ENCODE results near the gene TLL1.

The TLL1 gene

DNA sequence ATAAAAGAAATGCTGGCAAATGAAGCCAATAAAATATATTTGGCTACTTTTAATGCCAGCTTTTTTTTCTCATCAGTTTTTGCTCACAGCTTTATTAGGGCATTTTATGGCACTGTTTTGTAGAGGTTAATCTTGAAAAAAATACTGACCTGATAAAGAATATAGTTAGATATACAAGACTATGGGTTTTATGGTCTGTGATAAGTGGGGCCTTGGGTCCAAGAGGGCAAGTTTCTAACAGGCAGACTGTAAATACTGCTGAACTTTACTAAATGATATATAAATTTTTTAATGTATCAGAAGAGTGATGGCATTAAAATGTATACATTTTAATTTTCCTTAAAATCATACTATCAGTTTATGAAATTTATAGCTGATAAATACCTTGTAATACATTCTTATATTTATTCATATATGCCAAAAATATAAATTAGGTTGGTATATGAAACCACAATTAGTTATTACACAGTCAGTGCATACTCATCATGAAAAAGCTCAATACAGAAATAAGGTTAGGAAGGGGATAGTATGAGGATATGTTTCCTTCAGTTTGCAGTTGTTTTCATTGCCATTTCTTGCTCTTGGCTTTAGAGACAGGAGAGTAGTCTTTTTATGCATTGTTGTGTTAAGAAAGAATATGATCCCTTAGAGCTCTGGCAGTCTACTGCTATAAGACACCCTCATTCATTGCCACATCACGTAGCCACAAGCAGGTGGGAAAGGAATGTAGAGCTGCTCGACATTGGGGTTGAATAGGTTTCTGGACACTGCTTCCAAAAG is 146.6 kb downstream of the TLL1 start:
- ATAC-seq (replicated peaks) (no peak), DNase-seq (no peak)
- Mint-ChIP-seq H3K9me3 (no peaks in the 10 kb centered on the region), H3K27ac (no peak overlapping the region), H3K4me3 (no peak overlapping the region), H3K36me3 (no peaks in the 10 kb centered on the region), H3K4me1 (no peaks in the 10 kb centered on the region), H3K27me3 (no peaks in the 10 kb centered on the region)

DNA sequence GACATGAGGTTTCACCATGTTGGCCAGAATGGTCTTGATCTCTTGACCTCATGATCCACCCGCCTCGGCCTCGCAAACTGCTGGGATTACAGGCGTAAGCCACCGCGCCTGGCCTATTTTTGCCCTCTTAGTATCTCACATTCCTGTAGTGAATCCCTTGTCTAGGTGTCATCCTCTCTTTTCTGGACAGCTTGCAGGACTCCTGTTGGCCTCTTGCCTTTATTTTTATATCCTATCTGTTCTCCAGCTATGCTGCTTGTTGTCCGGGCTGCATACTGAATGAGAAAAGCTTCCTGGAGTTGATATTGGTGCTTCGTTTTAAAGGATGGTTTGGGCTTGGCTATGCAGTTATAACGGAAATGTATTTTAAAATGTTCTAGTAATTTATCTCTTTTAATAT is 148.6 kb downstream of the TLL1 start:
- H3K9me3 Mint-ChIP-seq, result peaks cover 0 to 1% of the 10 kb centered on the region in 2 donors
- H3K36me3 Mint-ChIP-seq, result no peaks in the 10 kb centered on the region
- no peak for DNase-seq
- H3K4me1 Mint-ChIP-seq, result no peaks in the 10 kb centered on the region
- no peaks in the 10 kb centered on the region for H3K27me3 Mint-ChIP-seq
- ATAC-seq (replicated peaks), result no peak
- H3K27ac Mint-ChIP-seq, result no peak overlapping the region
- no peak overlapping the region for H3K4me3 Mint-ChIP-seq

DNA sequence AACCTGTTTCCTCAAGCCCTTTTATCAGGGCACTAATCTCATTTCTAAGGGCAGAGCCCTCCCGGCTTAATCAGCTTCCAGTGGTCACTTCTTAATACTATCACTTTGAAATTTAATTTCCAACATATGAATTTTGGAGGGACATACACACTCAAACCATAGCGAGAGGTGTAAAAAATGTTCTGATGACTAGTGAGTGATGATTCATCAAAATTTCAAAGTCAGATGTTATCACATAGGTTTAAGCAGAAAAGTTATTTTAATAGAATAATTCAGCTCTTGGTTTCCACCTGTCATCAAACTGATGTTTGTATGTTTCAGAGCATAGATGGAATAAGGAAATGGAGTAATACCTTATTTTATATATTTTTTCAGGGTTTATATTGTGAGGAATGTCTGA is 161.9 kb downstream of the TLL1 start:
- no peak overlapping the region for H3K4me3 Mint-ChIP-seq
- H3K27ac Mint-ChIP-seq, result no peak overlapping the region
- H3K9me3 Mint-ChIP-seq, result no peaks in the 10 kb centered on the region
- H3K36me3 Mint-ChIP-seq, result no peaks in the 10 kb centered on the region
- H3K27me3 Mint-ChIP-seq, result no peaks in the 10 kb centered on the region
- ATAC-seq (replicated peaks), result no peak
- DNase-seq, result no peak
- no peaks in the 10 kb centered on the region for H3K4me1 Mint-ChIP-seq

DNA sequence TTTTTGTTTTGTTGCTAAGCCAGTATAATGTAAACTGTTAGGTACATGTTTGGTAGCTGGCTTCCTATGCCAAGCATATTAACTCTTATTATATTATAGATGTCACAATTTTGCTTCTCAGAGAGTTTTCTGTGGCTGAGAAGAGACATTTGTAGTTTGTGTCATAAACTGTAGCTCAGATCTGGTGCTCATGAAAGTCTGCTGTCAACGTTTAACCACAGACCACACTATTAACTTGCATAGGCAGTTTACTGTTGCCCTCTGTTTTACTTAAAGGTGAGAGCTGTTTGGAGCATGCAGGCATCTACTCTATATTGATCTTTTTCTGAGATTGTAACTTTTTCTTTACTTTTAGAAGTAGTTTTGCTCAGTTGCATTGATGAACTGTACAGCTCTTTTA is 166.8 kb downstream of the TLL1 start:
- no peaks in the 10 kb centered on the region for H3K4me1 Mint-ChIP-seq
- no peak overlapping the region for H3K4me3 Mint-ChIP-seq
- no peaks in the 10 kb centered on the region for H3K9me3 Mint-ChIP-seq
- no peak overlapping the region for H3K27ac Mint-ChIP-seq
- H3K27me3 Mint-ChIP-seq, result no peaks in the 10 kb centered on the region
- ATAC-seq (replicated peaks) (no peak), DNase-seq (no peak)
- no peaks in the 10 kb centered on the region for H3K36me3 Mint-ChIP-seq

DNA sequence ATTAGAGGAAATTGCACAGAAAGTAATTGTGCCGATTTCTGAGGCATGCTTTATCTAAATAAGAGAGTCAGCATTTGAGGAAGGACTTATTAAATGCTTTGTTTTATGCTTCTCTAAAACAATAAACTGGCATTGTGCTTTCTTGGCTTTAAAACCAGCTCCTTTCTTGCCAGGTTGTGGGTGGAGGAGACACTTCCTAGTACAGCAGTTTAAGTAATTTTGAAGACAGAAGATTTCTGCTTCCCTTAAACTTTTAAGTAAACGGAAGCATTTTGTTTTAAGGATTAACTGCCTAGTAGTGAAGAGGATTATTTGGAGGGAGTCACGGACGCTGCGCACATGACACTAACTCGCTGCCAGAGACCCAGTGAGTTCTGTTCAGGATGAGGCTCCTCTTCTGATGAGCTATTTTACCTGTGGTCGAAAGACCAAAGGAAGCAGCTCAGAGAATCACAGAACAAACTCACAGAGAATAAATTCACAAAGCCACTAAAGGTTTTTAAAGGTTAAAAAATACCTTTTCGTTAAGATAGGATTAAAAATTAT is 169.5 kb downstream of the TLL1 start:
- no peak overlapping the region for H3K27ac Mint-ChIP-seq
- H3K4me1 Mint-ChIP-seq, result no peaks in the 10 kb centered on the region
- DNase-seq (no peak), ATAC-seq (replicated peaks) (no peak)
- no peak overlapping the region for H3K4me3 Mint-ChIP-seq
- H3K27me3 Mint-ChIP-seq, result no peaks in the 10 kb centered on the region
- no peaks in the 10 kb centered on the region for H3K36me3 Mint-ChIP-seq
- H3K9me3 Mint-ChIP-seq, result no peaks in the 10 kb centered on the region

DNA sequence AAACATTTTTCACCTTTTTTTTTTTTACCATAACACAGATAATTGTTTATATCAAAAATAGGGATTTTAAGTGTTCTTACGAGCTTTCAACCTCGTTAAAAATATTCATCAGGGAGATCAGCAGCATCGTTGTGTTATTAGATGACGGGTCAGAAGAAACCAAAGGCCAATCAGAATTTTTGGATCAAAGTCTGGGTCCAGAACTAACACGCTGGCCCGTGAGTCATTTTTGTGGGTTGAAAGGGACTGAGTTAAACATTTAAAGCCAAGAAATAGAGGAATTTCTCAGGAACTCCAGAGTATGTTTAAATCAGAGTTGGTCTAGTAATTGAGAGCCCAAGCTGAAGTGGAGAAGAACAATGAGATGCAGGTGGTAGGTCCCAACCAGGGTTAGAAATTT is 170.8 kb downstream of the TLL1 start:
- H3K9me3 Mint-ChIP-seq, result no peaks in the 10 kb centered on the region
- no peak overlapping the region for H3K27ac Mint-ChIP-seq
- H3K27me3 Mint-ChIP-seq, result no peaks in the 10 kb centered on the region
- DNase-seq, result no peak
- no peaks in the 10 kb centered on the region for H3K4me1 Mint-ChIP-seq
- no peak overlapping the region for H3K4me3 Mint-ChIP-seq
- ATAC-seq (replicated peaks), result no peak
- H3K36me3 Mint-ChIP-seq, result no peaks in the 10 kb centered on the region

DNA sequence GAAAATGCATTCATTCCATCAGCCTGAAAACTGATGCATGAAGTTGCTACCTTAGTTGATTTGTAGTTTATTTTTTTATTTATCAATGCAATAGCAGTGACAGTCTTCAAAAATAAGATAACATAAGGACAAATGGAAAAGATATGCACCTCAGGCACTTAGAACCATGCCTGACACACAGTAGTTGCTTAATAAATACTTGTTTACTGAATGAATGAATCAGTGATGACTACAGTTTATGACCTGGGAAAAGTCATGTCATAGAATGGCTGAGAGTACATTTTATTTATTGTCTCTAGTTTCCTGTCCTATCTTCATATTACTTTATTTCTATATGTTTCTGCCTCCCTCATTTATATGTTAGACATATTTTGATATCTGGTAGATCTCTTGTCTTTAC is 171.8 kb downstream of the TLL1 start:
- H3K27me3 Mint-ChIP-seq, result no peaks in the 10 kb centered on the region
- DNase-seq (no peak), ATAC-seq (replicated peaks) (no peak)
- no peaks in the 10 kb centered on the region for H3K9me3 Mint-ChIP-seq
- no peak overlapping the region for H3K4me3 Mint-ChIP-seq
- H3K4me1 Mint-ChIP-seq, result no peaks in the 10 kb centered on the region
- H3K36me3 Mint-ChIP-seq, result no peaks in the 10 kb centered on the region
- H3K27ac Mint-ChIP-seq, result no peak overlapping the region

DNA sequence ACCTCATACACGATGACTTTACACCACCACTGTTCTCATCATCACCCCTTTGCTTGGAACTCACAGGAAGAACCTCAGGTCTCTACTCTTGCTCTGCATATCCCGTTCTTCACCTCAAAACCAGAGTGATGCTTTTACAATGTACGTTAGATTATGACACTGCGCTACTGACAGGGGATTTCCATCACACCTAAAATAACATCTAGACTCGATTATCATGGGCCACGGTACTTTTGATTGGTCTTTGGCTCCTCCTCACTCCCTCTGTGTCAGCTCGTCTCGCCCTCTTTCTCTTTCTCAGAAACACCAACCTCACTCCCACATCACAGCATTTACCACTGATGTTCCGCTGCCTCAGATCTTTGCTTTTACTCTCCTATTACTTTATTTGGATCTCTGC is 172.4 kb downstream of the TLL1 start:
- Mint-ChIP-seq H3K36me3 (no peaks in the 10 kb centered on the region), H3K27ac (no peak overlapping the region), H3K27me3 (no peaks in the 10 kb centered on the region), H3K4me1 (no peaks in the 10 kb centered on the region), H3K4me3 (no peak overlapping the region), H3K9me3 (no peaks in the 10 kb centered on the region)
- ATAC-seq (replicated peaks) (no peak), DNase-seq (no peak)

DNA sequence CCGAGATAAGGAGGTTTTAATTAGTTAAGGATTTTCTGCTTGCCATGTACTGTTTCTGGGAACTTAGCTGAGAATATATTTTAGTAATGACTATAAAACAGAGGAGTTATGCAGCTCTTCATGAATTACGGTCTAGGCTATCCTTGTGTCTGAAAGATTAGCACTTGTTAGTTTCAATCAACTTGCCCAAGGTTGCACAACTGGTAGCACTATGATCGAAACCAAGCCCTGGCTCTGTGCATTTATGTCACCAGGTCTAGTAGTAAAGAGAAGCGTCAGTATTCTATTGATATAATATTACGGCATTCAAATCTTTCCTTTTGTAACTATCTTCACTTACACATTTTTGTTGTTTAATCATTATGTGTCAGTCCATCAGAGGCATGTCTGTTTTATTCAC is 176.0 kb downstream of the TLL1 start:
- no peaks in the 10 kb centered on the region for H3K4me1 Mint-ChIP-seq
- no peaks in the 10 kb centered on the region for H3K9me3 Mint-ChIP-seq
- H3K4me3 Mint-ChIP-seq, result no peak overlapping the region
- H3K27me3 Mint-ChIP-seq, result no peaks in the 10 kb centered on the region
- DNase-seq (no peak), ATAC-seq (replicated peaks) (no peak)
- H3K27ac Mint-ChIP-seq, result no peak overlapping the region
- no peaks in the 10 kb centered on the region for H3K36me3 Mint-ChIP-seq

DNA sequence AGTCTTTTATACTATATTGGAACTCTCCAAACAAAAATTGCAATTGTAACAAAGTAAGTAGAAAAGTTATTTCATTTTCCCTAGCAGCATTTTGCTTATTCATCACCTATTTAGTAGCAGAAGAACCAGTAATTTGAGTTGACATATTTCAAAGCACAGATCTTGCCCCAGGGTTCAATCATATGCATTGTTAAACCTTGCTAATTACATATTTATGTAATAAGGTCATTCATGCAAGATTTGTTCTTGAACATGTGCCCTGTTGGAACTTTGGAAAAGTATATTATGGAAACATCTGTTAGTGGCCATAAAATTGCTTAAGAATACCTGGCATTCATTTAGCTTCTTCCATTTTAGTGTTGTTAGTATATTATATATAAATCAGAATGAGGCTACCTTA is 191.7 kb downstream of the TLL1 start:
- DNase-seq, result no peak
- ATAC-seq (replicated peaks), result no peak
- no peaks in the 10 kb centered on the region for H3K27me3 Mint-ChIP-seq
- H3K4me1 Mint-ChIP-seq, result no peaks in the 10 kb centered on the region
- H3K9me3 Mint-ChIP-seq, result peaks cover 3% of the 10 kb centered on the region in 2 donors
- H3K27ac Mint-ChIP-seq, result no peak overlapping the region
- no peak overlapping the region for H3K4me3 Mint-ChIP-seq
- no peaks in the 10 kb centered on the region for H3K36me3 Mint-ChIP-seq

DNA sequence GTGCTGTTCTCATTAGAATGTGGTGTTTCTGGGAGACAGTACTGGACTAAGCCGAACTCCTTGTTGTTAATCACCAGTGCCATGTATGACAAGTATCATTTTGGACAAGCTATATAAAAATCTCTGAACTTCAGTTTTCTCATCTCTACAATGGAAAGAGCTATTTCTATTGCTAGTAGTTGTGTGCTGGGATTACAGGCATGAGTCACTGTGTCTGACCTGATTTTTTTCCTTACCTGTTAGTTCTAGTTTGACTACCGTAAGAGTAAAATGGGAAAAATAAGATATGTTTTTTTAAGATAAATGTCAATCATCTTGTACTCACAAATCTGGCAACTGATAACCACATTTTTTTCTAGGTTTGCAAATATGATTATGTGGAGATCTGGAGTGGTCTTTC is 192.3 kb downstream of the TLL1 start:
- Mint-ChIP-seq H3K4me3 (no peak overlapping the region), H3K36me3 (no peaks in the 10 kb centered on the region), H3K27me3 (no peaks in the 10 kb centered on the region), H3K4me1 (no peaks in the 10 kb centered on the region), H3K27ac (no peak overlapping the region), H3K9me3 (peaks cover 3% of the 10 kb centered on the region in 2 donors)
- ATAC-seq (replicated peaks) (no peak), DNase-seq (no peak)

DNA sequence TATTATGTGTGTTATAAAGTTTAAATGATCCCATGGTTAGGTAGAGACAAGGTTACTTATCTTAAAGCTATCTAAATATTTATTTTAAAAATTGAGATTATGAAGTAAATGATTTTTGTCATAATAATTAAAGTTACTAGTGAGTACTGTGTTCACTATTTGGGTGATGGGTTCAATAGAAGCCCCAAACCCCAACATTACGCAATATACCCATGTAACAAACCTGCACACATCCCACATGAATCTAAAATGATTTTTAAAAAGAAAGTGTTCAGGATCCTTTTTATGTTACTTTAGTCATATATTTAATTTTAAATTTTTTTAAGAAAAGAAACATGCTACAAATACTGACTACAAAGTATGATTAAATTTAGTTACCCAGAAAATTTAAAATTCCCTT is 193.9 kb downstream of the TLL1 start:
- H3K27ac Mint-ChIP-seq, result no peak overlapping the region
- no peaks in the 10 kb centered on the region for H3K27me3 Mint-ChIP-seq
- DNase-seq, result no peak
- no peak overlapping the region for H3K4me3 Mint-ChIP-seq
- H3K36me3 Mint-ChIP-seq, result no peaks in the 10 kb centered on the region
- no peak for ATAC-seq (replicated peaks)
- H3K9me3 Mint-ChIP-seq, result peaks cover 3% of the 10 kb centered on the region in 2 donors
- H3K4me1 Mint-ChIP-seq, result no peaks in the 10 kb centered on the region

DNA sequence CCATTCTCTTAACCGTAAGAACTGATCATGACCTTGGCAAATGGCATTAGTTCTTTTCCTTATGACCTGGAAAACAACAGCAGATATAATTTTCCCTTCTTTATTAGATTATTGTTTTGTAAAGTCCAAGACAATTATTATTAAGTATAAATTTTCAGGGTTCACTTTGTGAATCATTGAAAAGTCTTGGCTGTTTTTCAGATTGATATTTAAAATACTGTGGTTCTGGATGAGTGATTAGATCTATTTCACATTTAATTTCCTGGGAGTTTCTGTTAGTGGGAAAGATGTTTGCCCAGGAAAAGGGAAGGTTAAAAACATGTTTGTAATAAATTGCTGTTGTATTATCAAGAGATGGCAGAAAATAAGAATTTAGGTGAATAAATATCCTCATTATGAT is 194.9 kb downstream of the TLL1 start:
- Mint-ChIP-seq H3K36me3 (no peaks in the 10 kb centered on the region), H3K4me3 (no peak overlapping the region), H3K9me3 (no peaks in the 10 kb centered on the region), H3K4me1 (no peaks in the 10 kb centered on the region), H3K27me3 (no peaks in the 10 kb centered on the region), H3K27ac (no peak overlapping the region)
- no peak for ATAC-seq (replicated peaks)
- DNase-seq, result no peak

DNA sequence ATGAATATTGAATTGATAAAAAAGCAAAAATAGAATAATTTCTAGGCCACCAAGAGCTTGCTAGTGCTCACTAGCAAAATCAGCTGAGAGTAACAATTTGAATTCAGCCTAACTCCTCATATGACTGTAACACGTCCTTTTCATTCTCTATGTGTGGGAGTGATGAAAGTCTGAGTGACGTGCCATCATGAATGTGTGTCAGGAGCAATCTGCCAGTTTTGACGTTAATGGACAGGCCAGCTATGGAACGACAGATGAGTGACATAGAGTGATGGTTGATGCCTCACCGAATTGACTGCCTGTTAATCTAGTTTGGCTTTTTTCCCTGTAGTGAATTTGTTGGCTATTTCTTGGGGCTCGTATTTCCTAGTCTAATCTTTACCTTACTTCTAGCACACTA is 200.7 kb downstream of the TLL1 start:
- Mint-ChIP-seq H3K27me3 (no peaks in the 10 kb centered on the region), H3K4me1 (no peaks in the 10 kb centered on the region), H3K36me3 (no peaks in the 10 kb centered on the region), H3K27ac (no peak overlapping the region), H3K4me3 (no peak overlapping the region), H3K9me3 (no peaks in the 10 kb centered on the region)
- no peak for ATAC-seq (replicated peaks)
- no peak for DNase-seq

DNA sequence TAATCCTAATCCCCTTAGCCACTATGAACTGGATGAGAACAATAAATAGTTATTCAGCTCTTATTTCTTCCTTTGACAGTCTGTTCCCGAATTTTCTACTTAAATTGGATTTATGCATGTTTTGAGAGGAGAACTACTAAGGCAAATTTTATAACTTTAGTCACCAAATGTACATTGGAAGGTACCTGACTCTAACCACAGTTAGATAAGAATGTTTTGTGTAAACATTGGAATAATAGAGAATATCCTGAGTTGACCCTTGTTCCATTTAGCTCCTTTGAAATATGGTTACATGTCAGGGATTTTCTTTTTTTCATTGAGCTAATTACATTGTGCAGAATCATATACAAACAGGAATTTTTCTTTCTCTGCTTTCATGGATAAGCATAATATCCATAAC is 202.6 kb downstream of the TLL1 start:
- DNase-seq (no peak), ATAC-seq (replicated peaks) (no peak)
- no peaks in the 10 kb centered on the region for H3K36me3 Mint-ChIP-seq
- H3K27ac Mint-ChIP-seq, result no peak overlapping the region
- H3K4me1 Mint-ChIP-seq, result no peaks in the 10 kb centered on the region
- peaks cover 3 to 6% of the 10 kb centered on the region in 2 donors for H3K9me3 Mint-ChIP-seq
- no peaks in the 10 kb centered on the region for H3K27me3 Mint-ChIP-seq
- H3K4me3 Mint-ChIP-seq, result no peak overlapping the region

DNA sequence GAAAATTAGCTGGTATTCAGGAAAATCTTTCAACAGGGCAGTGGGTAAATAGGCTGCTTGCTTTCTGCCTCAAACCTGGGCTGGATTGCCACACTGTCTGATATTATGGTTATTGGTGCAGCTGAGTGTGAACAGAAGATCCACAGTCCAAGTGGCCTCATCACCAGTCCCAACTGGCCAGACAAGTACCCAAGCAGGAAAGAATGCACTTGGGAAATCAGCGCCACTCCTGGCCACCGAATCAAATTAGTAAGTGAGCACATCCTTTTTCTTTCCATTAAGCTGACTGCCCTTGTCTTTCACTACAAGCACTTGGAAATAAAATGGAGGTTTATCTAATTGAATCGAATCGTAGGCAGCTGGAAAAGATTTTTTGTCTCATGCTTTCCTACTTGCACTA is 204.7 kb downstream of the TLL1 start:
- Mint-ChIP-seq H3K36me3 (no peaks in the 10 kb centered on the region), H3K27ac (no peak overlapping the region), H3K27me3 (no peaks in the 10 kb centered on the region), H3K9me3 (peaks cover 3 to 6% of the 10 kb centered on the region in 2 donors), H3K4me1 (no peaks in the 10 kb centered on the region), H3K4me3 (no peak overlapping the region)
- DNase-seq (no peak), ATAC-seq (replicated peaks) (no peak)

All from stimulated activated naive B cell treated with anti-CD40 and anti-IgM and Interleukin-4, amounts not matched to agents 10 μg/mL and 1 μg/mL and 100 μg/mL, for 72 hours (primary cell).